ENCODE measurements around the gene ATP10B.

Gene ATP10B

GRCh38 chr5:160621526-160621925 lies 230.5 kb downstream of the ATP10B start:
- DNase-seq: no peak

GRCh38 chr5:160620401-160620800 lies 231.6 kb downstream of the ATP10B start:
- no peak for DNase-seq

- DNase-seq: no peak
Measured at GRCh38 chr5:160619381-160619780, 232.6 kb downstream of the ATP10B start.

GRCh38 chr5:160618286-160618685 lies 233.7 kb downstream of the ATP10B start:
- DNase-seq: no peak

- no peak for DNase-seq
Measured at GRCh38 chr5:160616712-160617497, 235.1 kb downstream of the ATP10B start.

- DNase-seq: no peak
Measured at GRCh38 chr5:160614136-160614535, 237.9 kb downstream of the ATP10B start.

GRCh38 chr5:160605266-160605665 lies 246.7 kb downstream of the ATP10B start:
- DNase-seq: no peak

GRCh38 chr5:160604484-160604883 lies 247.5 kb downstream of the ATP10B start:
- DNase-seq: no peak

GRCh38 chr5:160602744-160603143 lies 249.3 kb downstream of the ATP10B start:
- DNase-seq: no peak

GRCh38 chr5:160601046-160601445 lies 251.0 kb downstream of the ATP10B start:
- DNase-seq: no peak

GRCh38 chr5:160573318-160573717 lies 278.7 kb downstream of the ATP10B start:
- no peak for DNase-seq

GRCh38 chr5:160567031-160567705 lies 284.8 kb downstream of the ATP10B start:
- no peak for DNase-seq

GRCh38 chr5:160565376-160565775 lies 286.6 kb downstream of the ATP10B start:
- no peak for DNase-seq

GRCh38 chr5:160556846-160557245 lies 295.2 kb downstream of the ATP10B start:
- DNase-seq: no peak

- no peak for DNase-seq
Measured at GRCh38 chr5:160555971-160556631, 295.9 kb downstream of the ATP10B start.

GRCh38 chr5:160555581-160555970 lies 296.4 kb downstream of the ATP10B start:
- no peak for DNase-seq

- no peak for DNase-seq
Measured at GRCh38 chr5:160550075-160550474, 301.9 kb downstream of the ATP10B start.

- no peak for DNase-seq
Measured at GRCh38 chr5:160548949-160549645, 302.9 kb downstream of the ATP10B start.

GRCh38 chr5:160547872-160548271 lies 304.1 kb downstream of the ATP10B start:
- no peak for DNase-seq

- DNase-seq: no peak
Measured at GRCh38 chr5:160547061-160547460, 304.9 kb downstream of the ATP10B start.

- peak; percentile 7 for DNase-seq
Measured at GRCh38 chr5:160545832-160546231, 306.2 kb downstream of the ATP10B start.

GRCh38 chr5:160543395-160543794 lies 308.6 kb downstream of the ATP10B start:
- no peak for DNase-seq

GRCh38 chr5:160542840-160543239 lies 309.2 kb downstream of the ATP10B start:
- DNase-seq: no peak
